ENCODE data around the gene OSBPL8.

Gene OSBPL8, protein sequence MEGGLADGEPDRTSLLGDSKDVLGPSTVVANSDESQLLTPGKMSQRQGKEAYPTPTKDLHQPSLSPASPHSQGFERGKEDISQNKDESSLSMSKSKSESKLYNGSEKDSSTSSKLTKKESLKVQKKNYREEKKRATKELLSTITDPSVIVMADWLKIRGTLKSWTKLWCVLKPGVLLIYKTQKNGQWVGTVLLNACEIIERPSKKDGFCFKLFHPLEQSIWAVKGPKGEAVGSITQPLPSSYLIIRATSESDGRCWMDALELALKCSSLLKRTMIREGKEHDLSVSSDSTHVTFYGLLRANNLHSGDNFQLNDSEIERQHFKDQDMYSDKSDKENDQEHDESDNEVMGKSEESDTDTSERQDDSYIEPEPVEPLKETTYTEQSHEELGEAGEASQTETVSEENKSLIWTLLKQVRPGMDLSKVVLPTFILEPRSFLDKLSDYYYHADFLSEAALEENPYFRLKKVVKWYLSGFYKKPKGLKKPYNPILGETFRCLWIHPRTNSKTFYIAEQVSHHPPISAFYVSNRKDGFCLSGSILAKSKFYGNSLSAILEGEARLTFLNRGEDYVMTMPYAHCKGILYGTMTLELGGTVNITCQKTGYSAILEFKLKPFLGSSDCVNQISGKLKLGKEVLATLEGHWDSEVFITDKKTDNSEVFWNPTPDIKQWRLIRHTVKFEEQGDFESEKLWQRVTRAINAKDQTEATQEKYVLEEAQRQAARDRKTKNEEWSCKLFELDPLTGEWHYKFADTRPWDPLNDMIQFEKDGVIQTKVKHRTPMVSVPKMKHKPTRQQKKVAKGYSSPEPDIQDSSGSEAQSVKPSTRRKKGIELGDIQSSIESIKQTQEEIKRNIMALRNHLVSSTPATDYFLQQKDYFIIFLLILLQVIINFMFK

DNA sequence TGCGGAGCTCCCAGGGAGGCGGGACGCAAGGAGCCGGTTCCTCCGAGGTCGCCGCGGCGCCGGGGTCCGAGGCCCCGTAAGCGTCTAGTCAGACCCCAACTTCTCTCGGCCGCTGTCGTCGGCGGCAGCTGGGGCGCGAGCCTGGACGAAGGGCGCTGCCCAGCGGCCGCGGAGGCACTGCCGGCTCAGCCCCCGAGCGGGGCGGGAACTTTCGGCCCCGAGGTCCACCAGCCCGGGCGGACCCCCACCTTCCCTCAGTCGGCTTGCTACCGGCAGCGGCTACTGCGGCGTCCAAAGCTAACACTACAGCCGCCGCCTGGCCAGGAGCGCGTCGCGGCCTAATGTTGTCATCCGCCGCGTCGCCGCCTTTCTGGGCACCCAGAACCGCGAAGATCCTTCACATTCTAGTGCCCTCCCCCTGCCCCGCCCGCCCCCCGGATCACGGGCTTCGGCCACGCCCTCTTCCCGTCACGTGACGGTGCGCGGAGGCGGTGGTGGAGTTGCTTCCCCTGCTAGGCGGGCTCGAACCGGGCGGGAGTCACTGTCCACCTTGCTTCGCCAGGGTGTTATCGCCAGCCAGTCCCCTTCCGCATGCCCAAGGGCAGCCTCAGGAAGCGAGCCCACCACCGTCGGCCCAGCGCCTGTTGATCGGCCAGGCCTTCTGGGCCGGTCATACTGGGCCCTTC, at the start of gene OSBPL8:
Gene OSBPL8, minus strand, starts transcription at position 372 of the 686 bp plus-strand sequence. CDS start 72,220 bp downstream, outside the sequence.
- peak; percentile 90 for DNase-seq (ENCODE audit: insufficient read length, low spot score)
- FAIRE-seq, result peak; percentile 92

DNA sequence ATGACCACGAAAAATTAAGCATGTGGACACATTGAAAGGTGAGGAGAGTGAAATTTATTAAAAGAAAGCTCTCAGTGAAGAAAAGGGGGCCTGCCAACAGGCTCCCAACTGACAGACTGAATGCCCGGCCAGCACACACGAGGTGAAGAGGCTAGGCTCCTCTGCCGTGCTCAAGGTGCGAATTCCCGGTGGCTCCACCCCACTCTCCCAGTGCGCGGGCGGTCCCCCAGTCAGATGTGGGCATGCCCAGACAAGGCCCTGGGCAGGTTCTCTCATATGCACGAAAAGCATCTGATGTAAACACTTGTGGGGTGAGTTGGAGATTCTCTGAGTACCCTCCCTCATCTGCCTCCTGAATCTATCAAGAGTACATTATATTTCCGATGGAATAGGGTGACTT, 48.5 kb upstream of the OSBPL8 start:
- no peak for FAIRE-seq
- DNase-seq (ENCODE audit: insufficient read length, low spot score), result no peak

DNA sequence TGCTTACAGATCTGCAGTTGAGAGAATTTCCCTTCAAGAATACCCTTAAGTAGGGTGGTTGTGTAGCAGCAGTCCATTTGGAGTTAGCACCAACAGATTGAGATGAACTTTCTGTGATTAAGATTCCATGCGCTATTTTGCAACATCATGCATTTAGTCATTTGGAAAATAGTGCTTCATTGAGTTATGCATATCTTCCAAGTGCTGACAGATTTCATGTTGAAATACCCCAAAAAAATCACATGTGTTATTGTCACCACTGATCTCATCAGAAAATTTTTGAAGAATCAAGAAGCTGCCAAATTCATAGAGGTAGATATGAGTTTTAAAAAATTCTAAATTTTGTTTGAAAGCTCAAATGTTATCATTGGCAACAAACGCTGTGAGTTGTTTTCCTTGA, 35.5 kb upstream of the OSBPL8 start:
- DNase-seq (ENCODE audit: insufficient read length, low spot score) (no peak), FAIRE-seq (no peak)

DNA sequence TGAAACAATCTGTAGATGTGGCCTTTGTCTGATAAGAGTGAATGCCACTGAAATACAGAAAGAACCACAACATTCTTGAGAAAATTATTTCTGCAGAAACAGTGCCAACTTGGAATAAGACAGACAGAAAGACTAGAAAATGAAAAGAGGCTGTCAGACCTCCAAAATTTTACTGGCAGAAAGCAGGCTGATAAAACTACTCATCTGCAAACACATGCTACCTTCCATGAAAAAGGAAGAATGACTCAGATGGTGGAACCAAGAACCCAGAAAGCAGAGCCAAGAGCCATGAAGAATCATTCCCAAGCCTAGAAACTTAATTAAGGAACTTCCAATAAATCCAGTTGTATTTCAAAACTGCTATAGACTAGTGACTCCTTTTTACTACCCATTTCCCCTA, 31.9 kb upstream of the OSBPL8 start:
- FAIRE-seq (no peak), DNase-seq (ENCODE audit: insufficient read length, low spot score) (no peak)

DNA sequence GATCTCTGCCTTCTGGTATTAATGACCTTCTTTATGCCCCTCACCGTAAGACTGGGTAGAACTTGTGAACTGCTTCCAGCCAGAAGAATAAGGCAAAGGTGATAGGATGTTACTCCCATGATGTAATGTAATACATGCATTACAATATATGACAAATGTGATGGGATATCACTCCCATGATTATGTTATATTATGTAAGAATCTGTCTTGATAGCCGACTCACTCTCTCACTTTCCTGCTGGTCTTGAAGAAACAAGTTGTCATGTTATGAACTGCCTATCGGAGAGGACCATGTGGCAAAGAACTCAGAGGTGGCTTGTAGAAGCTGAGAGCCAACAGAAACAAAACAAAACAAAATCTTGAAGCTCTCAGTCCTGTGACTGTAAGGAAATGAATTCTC, 30.6 kb upstream of the OSBPL8 start:
- FAIRE-seq, result no peak
- no peak for DNase-seq (ENCODE audit: insufficient read length, low spot score)

DNA sequence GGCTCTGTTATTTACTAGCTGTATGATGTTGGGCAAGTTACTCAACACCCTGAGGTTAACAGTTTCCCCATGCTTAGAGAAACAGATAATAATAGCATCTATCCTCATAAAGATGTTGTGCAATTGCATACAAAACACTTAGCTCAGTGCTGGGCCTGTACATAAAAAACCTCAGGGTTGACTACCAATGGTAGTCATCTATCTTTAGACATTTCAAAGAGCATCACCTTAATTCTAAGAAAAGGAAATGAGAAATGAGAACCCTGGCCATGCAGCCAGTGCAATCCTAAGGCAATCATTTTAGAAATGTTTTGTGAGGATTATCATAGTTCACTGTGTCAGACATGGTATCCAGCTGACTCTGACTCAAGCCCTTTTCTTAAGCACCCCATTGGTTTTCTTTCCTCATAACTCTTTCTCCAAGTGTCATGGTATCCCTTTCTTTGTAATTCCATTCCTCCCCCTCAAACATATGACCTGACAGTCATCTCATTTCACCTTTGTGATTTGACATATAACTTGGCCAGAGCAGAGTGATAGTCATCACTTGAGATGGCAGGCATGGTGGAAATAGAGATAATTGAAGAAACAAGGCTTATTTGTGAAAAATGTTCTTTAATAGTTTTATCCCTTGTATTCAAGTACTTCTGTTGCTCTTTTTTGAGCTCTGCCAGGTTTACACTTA, 29.5 kb upstream of the OSBPL8 start:
- DNase-seq (ENCODE audit: insufficient read length, low spot score), result no peak
- no peak for FAIRE-seq

DNA sequence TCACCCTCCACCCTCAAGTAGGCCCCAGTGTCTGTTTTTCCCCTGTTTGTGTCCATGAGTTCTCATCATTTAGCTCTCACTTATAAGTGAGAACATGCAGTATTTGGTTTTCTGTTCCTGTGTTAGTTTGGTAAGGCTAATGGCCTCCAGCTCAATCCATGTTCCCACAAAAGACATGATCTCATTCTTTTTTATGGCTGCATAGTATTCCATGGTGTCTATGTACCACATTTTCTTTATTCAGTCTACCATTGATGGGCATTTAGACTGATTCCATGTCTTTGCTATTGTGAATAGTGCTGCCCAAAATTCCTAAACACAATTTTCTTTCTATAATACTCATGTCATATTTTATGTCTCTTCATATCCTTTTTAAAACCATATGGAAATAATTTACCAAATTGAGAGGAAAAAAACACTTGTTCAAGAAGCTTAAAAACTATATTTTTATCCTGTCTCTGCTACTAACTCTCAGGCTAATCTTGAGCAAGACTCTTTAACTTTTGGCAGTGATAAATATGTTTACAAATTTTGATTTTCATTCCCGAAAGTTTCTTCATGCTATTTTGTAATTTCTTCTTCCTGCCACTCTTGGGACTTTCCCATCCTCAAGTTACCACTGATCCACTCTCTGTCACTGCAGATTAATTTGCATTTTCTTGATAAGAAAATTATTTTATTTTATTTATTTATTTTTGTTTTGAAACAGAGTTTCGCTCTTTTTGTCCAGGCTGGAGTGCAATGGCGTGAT, 28.0 kb upstream of the OSBPL8 start:
- DNase-seq (ENCODE audit: insufficient read length, low spot score), result no peak
- no peak for FAIRE-seq

DNA sequence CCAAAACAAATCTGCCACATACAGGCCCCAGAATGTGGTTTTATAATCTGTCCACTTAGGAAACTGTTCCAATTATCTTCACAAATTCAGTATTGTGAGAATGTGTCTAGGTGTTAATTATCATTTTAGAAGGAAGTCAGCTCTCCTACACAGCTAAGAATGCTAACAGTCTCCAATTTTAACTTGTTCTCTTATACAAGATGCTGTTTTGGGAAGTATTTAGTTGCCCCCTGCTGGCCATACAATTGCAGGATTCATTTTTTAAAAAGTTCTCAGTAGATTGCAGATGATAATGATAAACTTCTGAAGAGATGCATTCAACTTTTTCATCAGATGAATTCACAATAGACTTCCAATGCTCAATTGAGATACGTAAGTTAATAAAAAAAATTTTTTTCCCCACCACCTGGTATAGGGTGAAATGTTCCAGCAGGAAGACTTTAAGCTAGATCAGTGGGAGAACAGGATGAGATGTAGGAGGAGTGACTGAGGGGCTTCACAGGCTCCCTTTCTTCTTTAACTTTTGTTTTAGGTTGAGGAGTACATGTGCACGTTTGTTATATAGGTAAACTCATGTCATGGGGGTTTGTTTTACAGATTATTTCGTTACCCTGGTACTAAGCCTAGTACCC, 27.3 kb upstream of the OSBPL8 start:
- DNase-seq (ENCODE audit: insufficient read length, low spot score) (peak; percentile 10), FAIRE-seq (no peak)

DNA sequence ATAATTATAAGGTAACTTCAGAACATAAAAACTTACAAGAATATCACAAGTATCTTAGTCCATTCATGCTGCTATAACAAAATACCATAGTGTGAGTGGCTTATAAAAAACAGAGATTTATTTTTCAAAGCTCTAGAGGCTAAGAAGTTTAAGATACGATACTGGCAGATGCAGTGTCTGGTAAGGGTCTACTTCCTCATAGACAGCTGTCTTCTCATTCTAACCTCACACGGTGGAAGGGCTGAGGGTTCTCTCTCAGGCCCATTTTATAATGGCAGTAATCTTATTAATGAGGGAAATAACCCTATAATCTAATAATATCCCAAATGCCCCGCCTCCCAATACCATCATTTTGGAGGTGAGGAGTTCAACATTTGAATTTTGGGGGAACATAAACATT, 23.7 kb upstream of the OSBPL8 start:
- no peak for FAIRE-seq

DNA sequence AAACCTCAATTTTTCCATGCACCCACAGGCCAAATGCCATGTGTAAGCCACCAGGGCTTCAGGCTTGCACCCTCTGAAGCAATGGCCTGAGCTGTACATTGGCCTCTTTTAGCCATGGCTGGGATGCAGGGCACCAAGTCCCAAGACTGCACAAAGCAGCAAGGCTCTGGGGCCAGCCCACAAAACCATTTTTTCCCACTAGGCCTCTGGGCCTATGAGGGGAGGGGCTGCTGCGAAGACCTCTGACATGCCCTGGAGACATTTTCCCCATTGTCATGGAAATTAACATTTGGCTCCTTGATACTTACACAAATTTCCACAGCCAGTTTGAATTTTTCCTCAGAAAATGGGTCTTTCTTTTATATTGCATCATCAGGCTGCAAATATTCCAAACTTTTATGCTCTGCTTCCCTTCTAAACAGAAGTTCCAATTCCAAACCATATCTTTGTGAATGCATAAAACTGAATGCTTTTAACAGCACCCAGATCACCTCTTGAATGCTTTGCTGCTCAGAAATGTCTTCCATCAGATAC, 14.3 kb upstream of the OSBPL8 start:
- no peak for DNase-seq (ENCODE audit: insufficient read length, low spot score)
- FAIRE-seq, result no peak

More for the DNA sequence above, 23.7 kb upstream of the OSBPL8 start:
- no peak for DNase-seq (ENCODE audit: insufficient read length, low spot score)

DNA sequence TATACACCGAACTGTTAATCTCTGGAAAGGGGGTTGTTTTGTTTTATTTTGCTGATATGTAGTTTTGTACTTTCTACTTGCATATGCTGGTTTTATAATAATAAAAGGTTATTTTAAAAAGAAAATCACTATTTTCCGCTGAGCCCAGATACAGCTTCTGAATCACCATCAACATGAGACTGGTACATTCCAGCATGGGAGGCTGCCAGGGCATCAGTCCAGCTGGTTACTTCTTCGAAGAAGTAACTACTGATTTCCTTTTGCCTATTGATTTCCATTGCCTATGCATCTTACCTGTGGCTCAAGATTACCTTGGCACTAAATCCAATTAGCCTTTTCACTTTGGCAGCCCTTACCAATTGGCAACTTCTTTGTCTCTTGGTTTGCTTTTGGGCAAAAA, 11.7 kb upstream of the OSBPL8 start:
- FAIRE-seq, result no peak
- no peak for DNase-seq (ENCODE audit: insufficient read length, low spot score)

DNA sequence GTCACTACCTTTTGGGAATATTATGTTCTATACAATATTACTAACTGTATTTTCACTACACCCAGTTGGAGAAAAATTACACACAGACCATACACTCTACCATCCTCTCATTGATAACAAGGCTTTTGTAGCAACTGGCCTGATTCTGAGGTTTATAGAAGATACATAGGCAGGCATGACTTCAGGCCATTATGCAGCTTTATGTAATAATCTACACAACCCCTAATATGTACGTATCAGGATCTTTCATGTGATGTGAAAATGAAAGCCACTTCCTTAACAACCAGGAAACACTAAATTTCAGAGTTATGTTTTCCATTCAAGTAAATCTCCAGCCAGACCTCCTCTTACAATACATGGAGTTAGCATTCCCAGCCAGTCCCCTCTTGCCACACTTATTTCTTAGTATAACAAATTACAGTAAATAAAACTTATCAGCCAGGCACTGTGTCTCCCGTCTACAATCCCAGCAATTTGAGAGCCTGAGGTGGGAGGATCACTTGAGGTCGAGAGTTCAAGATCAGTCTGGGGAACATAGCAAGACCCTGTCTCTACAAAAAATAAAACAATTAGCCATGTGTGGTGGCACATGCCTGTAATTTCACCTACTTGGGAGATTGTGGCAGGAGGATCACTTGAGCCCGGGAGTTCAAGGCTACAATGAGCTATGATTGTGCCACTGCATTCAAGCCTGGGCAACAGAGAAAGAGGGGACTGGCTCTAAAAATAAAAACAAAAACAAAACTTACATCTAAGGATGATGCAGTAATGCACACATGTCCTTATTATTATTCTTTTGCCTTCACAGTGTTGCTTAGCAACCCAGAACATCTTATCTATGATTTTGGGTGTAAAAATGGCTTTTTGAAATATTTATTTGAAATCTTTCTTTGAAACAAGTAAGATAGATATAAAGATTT, 10.4 kb upstream of the OSBPL8 start:
- DNase-seq (ENCODE audit: insufficient read length, low spot score) (no peak), FAIRE-seq (no peak)

DNA sequence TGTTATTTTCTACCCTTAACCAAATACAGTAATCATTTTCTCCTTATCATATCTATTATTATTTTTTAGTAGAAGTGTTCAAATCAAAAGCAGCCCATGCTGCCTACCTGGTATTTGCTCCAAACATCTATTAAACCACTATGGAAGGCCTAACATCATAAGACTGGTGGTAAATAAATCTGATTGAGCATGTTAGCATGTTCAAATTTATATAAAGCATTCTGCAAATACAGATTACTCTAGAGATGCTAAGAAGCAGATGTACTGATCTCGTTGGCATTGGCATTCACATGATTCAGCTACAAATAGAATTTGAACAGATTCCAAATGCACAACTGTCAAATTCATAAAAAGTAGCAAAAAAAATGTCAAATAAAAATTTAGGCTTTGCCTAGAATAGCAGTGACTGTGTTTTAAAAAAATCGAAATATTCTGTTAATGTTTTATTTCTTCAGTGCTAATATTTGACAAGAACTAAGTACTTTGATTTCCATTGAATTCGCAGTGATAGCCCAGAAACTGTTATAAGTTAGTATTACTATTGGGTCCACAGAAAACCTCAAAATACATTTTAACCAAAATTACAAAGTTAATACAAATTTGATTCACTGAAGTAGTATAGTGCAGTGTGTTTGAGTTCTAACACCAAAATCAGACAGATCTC, 9.4 kb upstream of the OSBPL8 start:
- FAIRE-seq (no peak), DNase-seq (ENCODE audit: insufficient read length, low spot score) (no peak)

DNA sequence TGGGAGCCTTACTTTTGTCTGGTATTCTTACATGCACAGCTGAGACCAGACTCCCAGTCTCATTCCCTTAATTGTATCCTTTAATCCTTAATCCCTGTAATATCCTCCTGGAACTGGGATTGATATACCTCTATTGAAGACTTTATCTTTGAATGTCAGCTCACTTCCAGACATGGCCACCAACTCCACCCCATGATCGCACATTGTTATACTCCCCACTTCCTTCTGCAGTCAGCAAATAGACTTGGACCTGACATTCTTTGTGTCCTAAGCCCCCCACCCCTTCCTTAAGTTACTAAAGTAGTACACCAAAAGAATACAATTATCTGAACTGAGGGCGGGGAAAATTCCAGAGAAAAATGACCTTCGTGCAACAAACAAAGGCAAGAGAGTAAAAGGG, 8.6 kb upstream of the OSBPL8 start:
- no peak for FAIRE-seq
- no peak for DNase-seq (ENCODE audit: insufficient read length, low spot score)

DNA sequence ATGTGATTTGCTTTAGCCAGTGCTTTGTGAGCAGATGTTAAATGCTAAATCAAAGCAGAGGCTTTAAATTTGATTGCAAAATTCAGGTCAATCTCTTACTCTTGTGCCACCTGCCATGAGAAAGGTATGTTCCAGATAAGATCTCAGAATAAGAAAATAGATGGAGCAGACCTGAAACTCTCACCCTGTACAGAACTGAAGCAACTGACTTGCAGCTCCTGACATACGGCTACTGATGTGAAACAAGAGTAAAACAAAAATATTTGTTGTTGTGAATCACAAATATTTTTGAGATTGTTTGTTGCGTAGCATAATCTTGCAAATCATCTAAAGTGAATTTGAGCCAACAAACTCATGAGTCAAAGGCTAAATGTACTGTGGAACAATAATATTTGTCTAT, 3.5 kb upstream of the OSBPL8 start:
- FAIRE-seq, result no peak
- no peak for DNase-seq (ENCODE audit: insufficient read length, low spot score)

DNA sequence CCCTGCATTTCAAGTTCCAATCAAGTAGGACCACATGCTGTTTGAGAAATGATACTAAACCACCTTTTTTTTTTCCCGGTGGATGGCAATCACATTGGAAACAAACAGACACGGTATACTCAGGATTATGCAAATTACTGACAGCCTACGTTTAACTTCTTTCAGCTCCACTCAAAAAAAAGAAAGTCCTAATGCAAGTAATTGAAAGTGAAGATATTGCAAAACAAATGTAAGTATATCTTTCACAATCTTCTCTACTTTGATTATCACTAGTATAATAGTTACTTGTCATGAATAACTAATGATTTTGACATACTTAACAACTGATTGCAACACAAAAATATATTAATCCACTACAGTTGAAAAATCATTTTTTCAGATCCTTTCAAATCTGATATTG, 2.6 kb upstream of the OSBPL8 start:
- FAIRE-seq (no peak), DNase-seq (ENCODE audit: insufficient read length, low spot score) (no peak)

DNA sequence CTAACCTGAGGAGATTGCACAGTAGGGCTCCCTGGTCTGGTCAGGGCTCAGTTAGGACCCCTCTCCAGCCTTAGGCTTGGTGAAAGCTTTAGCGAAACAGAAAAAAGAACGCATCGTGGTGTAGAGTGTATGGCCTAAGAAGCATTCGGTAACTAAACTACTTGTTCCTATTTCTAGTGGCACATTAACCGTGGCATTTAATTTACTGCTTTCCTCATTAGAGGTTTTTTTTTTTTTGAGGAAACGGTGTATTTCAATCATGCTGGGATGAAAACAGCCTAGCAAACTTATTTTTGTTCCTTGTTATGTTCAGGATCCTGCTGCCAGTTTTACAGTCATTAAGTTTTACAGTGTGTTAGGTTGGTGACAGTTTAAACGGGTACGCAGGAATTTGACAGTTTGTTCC, 518 bp upstream of the OSBPL8 start:
- no peak for FAIRE-seq
- DNase-seq (ENCODE audit: insufficient read length, low spot score), result no peak
